H1 (cell line): ENCODE data around the gene ENDOV. TPM values are rescaled to one million over a fixed set of nuclear protein-coding genes. Genes with fewer than 3 reads are reported as not detected.

Experiments
- CTCF ChIA-PET: fragments of 300-600 bp; sonication (Branson Sonifier 250); formaldehyde crosslinking; loops from one replicate; lab custom pipeline; 2021; ENCODE audit not compliant: partially characterized antibody; lab: Charles Lee
- POLR2A ChIA-PET: fragments of 300-600 bp; sonication (Branson Sonifier 250); formaldehyde crosslinking; loops from one replicate; lab custom pipeline; 2021; ENCODE audit warnings: inconsistent platforms; ENCODE audit not compliant: partially characterized antibody; lab: Charles Lee
- DNase-seq, 2 experiments: peaks; one replicate each; pipeline versions ENCODE4 v3.0.0 to v3.0.0-alpha.2; 2010 to 2022; ENCODE audit warnings: low spot score in 2 of 2, low read depth in 1 of 2, mixed read lengths in 1 of 2
- FAIRE-seq: peaks from 2 replicates; lab custom pipeline; 2011; peaks lifted over from hg19 to GRCh38; lab: Jason Lieb, UNC
- H2AFZ ChIP-seq: 2 replicates; pipeline ENCODE4 v1.8.1; 2012; ENCODE audit warnings: low read length, inconsistent platforms
- H2AK5ac ChIP-seq: 2 replicates; pipeline ENCODE4 v1.6.1; 2013; ENCODE audit warnings: low read depth, low read length
- H2BK120ac ChIP-seq: replicated peaks from 2 replicates; pipeline ENCODE3; 2013; ENCODE audit warnings: low read depth, low read length, inconsistent platforms
- H2BK12ac ChIP-seq: 2 replicates; pipeline ENCODE4 v1.6.1; 2013; ENCODE audit warnings: low read depth, low read length
- H2BK15ac ChIP-seq: 2 replicates; pipeline ENCODE4 v1.6.1; 2013; ENCODE audit warnings: low read length
- H2BK20ac ChIP-seq: 2 replicates; pipeline ENCODE4 v1.6.1; 2013; ENCODE audit warnings: low read length
- H2BK5ac ChIP-seq: 2 replicates; pipeline ENCODE4 v1.6.1; 2013; ENCODE audit warnings: low read depth, low read length
- H3K14ac ChIP-seq: 2 replicates; pipeline ENCODE4 v1.6.1; 2013; ENCODE audit warnings: inconsistent platforms; ENCODE audit not compliant: insufficient read length
- H3K18ac ChIP-seq: 2 replicates; pipeline ENCODE4 v1.6.1; 2013; ENCODE audit warnings: low read length; ENCODE audit errors: extremely low read depth
- H3K23ac ChIP-seq: 2 replicates; pipeline ENCODE4 v1.6.1; 2013; ENCODE audit warnings: inconsistent platforms; ENCODE audit not compliant: insufficient read length
- H3K23me2 ChIP-seq: 2 replicates; pipeline ENCODE4 v1.6.1; 2013; ENCODE audit warnings: low read depth, low read length
- H3K27ac ChIP-seq: 2 replicates; pipeline ENCODE4 v1.6.1; 2011; ENCODE audit warnings: low read depth, low read length, inconsistent platforms
- H3K27me3 ChIP-seq, 4 experiments: replicated peaks in 1 of 4; 1 replicate in 1 of 4; 2 replicates in 3 of 4; pipeline versions ENCODE4 v1.6.1 to v1.8.1; 2011 to 2013; ENCODE audit warnings: low read length in 3 of 4, mild to moderate bottlenecking in 3 of 4, inconsistent platforms in 2 of 4, mixed read lengths in 2 of 4, moderate library complexity in 1 of 4; ENCODE audit not compliant: control insufficient read depth in 3 of 4, insufficient read depth in 3 of 4; ENCODE audit errors: extremely low read depth in 1 of 4
- H3K36me3 ChIP-seq, 4 experiments: 2 replicates each; pipeline versions ENCODE4 v1.6.1 to v1.8.1; 2011 to 2013; ENCODE audit warnings: mild to moderate bottlenecking in 4 of 4, low read length in 3 of 4, moderate library complexity in 2 of 4, control low read depth in 1 of 4, inconsistent platforms in 1 of 4; ENCODE audit not compliant: insufficient read depth in 4 of 4, control insufficient read depth in 2 of 4
- H3K4ac ChIP-seq: replicated peaks from 2 replicates; pipeline ENCODE3; 2013; ENCODE audit warnings: low read length, low read depth, mixed read lengths, inconsistent platforms; ENCODE audit not compliant: insufficient read length
- H3K4me1 ChIP-seq, 4 experiments: replicated peaks in 1 of 4; 1 replicate in 1 of 4; 2 replicates in 3 of 4; pipeline versions ENCODE4 v1.6.1 to v1.8.1; 2011 to 2013; ENCODE audit warnings: low read length in 3 of 4, inconsistent platforms in 2 of 4, mixed read lengths in 1 of 4; ENCODE audit not compliant: insufficient read depth in 4 of 4, control insufficient read depth in 3 of 4
- H3K4me2 ChIP-seq, 2 experiments: 2 replicates each; pipeline versions ENCODE4 v1.6.1 to v1.8.1; 2011 to 2013; ENCODE audit warnings: low read depth in 2 of 2, low read length in 2 of 2, control low read depth in 1 of 2, inconsistent platforms in 1 of 2, mild to moderate bottlenecking in 1 of 2; ENCODE audit not compliant: insufficient read depth in 1 of 2
- H3K4me3 ChIP-seq, 4 experiments: fragments of 200-600, 300-600 bp in 1 of 4; sonication (generic), shearing (Covaris generic), sonication (Bioruptor Twin) in 1 of 4; 2 replicates each; pipeline versions ENCODE4 v1.5.1 to v1.8.1; 2011 to 2016; ENCODE audit warnings: low read length in 4 of 4, low read depth in 3 of 4, control low read depth in 2 of 4, inconsistent platforms in 2 of 4, mild to moderate bottlenecking in 2 of 4, mixed read lengths in 1 of 4, moderate library complexity in 1 of 4; ENCODE audit not compliant: insufficient read depth in 2 of 4; ENCODE audit errors: extremely low read depth in 1 of 4
- H3K56ac ChIP-seq: replicated peaks from 2 replicates; pipeline ENCODE3; 2013; ENCODE audit warnings: low read depth, mild to moderate bottlenecking, mixed read lengths, low read length, inconsistent platforms; ENCODE audit not compliant: insufficient read length
- H3K79me1 ChIP-seq: 2 replicates; pipeline ENCODE4 v1.6.1; 2013; ENCODE audit warnings: low read depth, low read length, control low read depth
- H3K79me2 ChIP-seq, 2 experiments: 2 replicates each; pipeline versions ENCODE4 v1.6.1 to v1.8.1; 2012 to 2013; ENCODE audit warnings: low read length in 2 of 2, mild to moderate bottlenecking in 2 of 2, inconsistent platforms in 1 of 2; ENCODE audit not compliant: insufficient read depth in 2 of 2, control insufficient read depth in 1 of 2
- H3K9ac ChIP-seq, 4 experiments: replicated peaks in 1 of 4; 1 replicate in 1 of 4; 2 replicates in 3 of 4; pipeline versions ENCODE4 v1.6.1 to v1.8.1; 2011 to 2013; ENCODE audit warnings: low read depth in 3 of 4, low read length in 3 of 4, control low read depth in 2 of 4, mild to moderate bottlenecking in 2 of 4, moderate library complexity in 2 of 4, inconsistent platforms in 1 of 4; ENCODE audit errors: extremely low read depth in 1 of 4
- H3K9me3 ChIP-seq, 2 experiments: 2 replicates each; pipeline versions ENCODE4 v1.6.1 to v1.8.1; 2012 to 2013; ENCODE audit warnings: mild to moderate bottlenecking in 2 of 2, moderate library complexity in 2 of 2, control low read depth in 1 of 2, inconsistent platforms in 1 of 2, low read depth in 1 of 2, low read length in 1 of 2, mixed read lengths in 1 of 2; ENCODE audit not compliant: insufficient read depth in 2 of 2
- H4K20me1 ChIP-seq, 2 experiments: replicated peaks in 1 of 2; 2 replicates each; pipeline versions ENCODE3 to v1.8.1; 2011 to 2013; ENCODE audit warnings: inconsistent platforms in 2 of 2, low read length in 2 of 2, mild to moderate bottlenecking in 1 of 2; ENCODE audit not compliant: insufficient read depth in 2 of 2, control insufficient read depth in 1 of 2
- H4K5ac ChIP-seq: 2 replicates; pipeline ENCODE4 v1.6.1; 2013; ENCODE audit warnings: low read length, low read depth, mixed read lengths, inconsistent platforms; ENCODE audit not compliant: insufficient read length
- H4K8ac ChIP-seq: 2 replicates; pipeline ENCODE4 v1.8.0; 2013; ENCODE audit warnings: mild to moderate bottlenecking, moderate library complexity, low read length, inconsistent platforms; ENCODE audit not compliant: insufficient read depth; ENCODE audit errors: extremely low read depth
- H4K91ac ChIP-seq: replicated peaks from 2 replicates; pipeline ENCODE3; 2013; ENCODE audit warnings: low read length, mixed read lengths, inconsistent platforms; ENCODE audit not compliant: insufficient read length
- ASH2L ChIP-seq: fragments of 200-600, 300-600 bp; sonication (generic); IDR thresholded peaks from one replicate; pipeline ENCODE4 v1.7.1; 2017; ENCODE audit warnings: low read length
- CBX5 ChIP-seq: fragments of 300-800, 300-1000 bp; sonication (generic); IDR thresholded peaks from 2 replicates; pipeline ENCODE4 v1.7.1; 2016; ENCODE audit warnings: antibody characterized with exemption, low read length, low read depth
- CEBPB ChIP-seq: IDR thresholded peaks from 2 replicates; pipeline ENCODE4 v1.6.1; 2012; ENCODE audit warnings: low read depth, low read length
- EZH2 ChIP-seq: fragments of 200-600 bp; sonication (generic); IDR thresholded peaks from 2 replicates; pipeline ENCODE4 v1.7.1; 2012; ENCODE audit warnings: low read depth, mild to moderate bottlenecking, moderate library complexity, low read length, inconsistent platforms; ENCODE audit not compliant: severe bottlenecking
- GABPA ChIP-seq: IDR thresholded peaks from 2 replicates; pipeline ENCODE4 v1.6.1; 2011; ENCODE audit warnings: mild to moderate bottlenecking, low read length, moderate library complexity, borderline replicate concordance; ENCODE audit not compliant: insufficient read depth
- KDM4A ChIP-seq: IDR thresholded peaks from one replicate; pipeline ENCODE4 v1.7.1; 2012; ENCODE audit warnings: low read depth, mild to moderate bottlenecking, moderate library complexity, low read length, inconsistent platforms; ENCODE audit not compliant: severe bottlenecking
- RAD21 ChIP-seq, 2 experiments: IDR thresholded peaks in 1 of 2; conservative IDR thresholded peaks in 1 of 2; 2 replicates each; pipeline ENCODE4 v1.6.1; 2011; ENCODE audit warnings: low read depth in 2 of 2, low read length in 2 of 2, improper control_type of control experiment in 1 of 2, inconsistent platforms in 1 of 2, mild to moderate bottlenecking in 1 of 2, moderate library complexity in 1 of 2
- SUZ12 ChIP-seq: fragments of 200-600 bp; sonication (generic); IDR thresholded peaks from 2 replicates; pipeline ENCODE4 v1.6.1; 2012; ENCODE audit warnings: mild to moderate bottlenecking, inconsistent platforms, low read length, moderate library complexity, mixed read lengths
- TAF1 ChIP-seq: IDR thresholded peaks from 2 replicates; pipeline ENCODE4 v1.6.1; 2011; ENCODE audit warnings: mild to moderate bottlenecking, low read depth, low read length
- TBP ChIP-seq: IDR thresholded peaks from 2 replicates; pipeline ENCODE4 v1.6.1; 2011; ENCODE audit warnings: low read depth, low read length, improper control_type of control experiment
- WGBS, 2 experiments: shearing (Covaris generic) in 1 of 2; methylation state at CpG; one replicate each; pipeline versions ENCODE4 v1.1.6 to v1.1.7; 2013 to 2015; ENCODE audit warnings: low lambda C conversion rate in 2 of 2, mixed read lengths in 2 of 2, inconsistent platforms in 1 of 2, low coverage in 1 of 2, missing lambda C conversion rate in 1 of 2; ENCODE audit not compliant: insufficient replicate concordance in 2 of 2, insufficient coverage in 1 of 2, insufficient read length in 1 of 2; ENCODE audit errors: extremely low coverage in 1 of 2, missing lambda C conversion rate in 1 of 2; 5-methylcytosine and 5-hydroxymethylcytosine counted together
- polyA plus RNA-seq, 7 experiments: library from polyadenylated mRNA; depleted of rRNA in 3 of 7; stranded (reverse) in 5 of 7; unstranded in 2 of 7; fragments of >200 nt in 5 of 7; fragments of 200-250 nt in 2 of 7; gene quantifications; 1 replicate in 5 of 7; 2 replicates in 1 of 7; 4 replicates in 1 of 7; pipeline versions ENCODE4 v1.2.1 to v1.2.3, GENCODE V29; 2011 to 2013; ENCODE audit warnings: missing spikeins in 2 of 7, mixed read lengths in 2 of 7
- total RNA-seq: library from RNA; stranded (reverse); fragmentation: NEBNext Ultra II Directional; extraction: Animal tissue kit (Norgen Biotek cat#: 25700); gene quantifications from 2 replicates; pipeline ENCODE4 v1.2.1, GENCODE V29; 2021

The ENDOV gene
- total and polyA plus RNA-seq, 2 of the 8 experiments (the other 6 are each of a cell fraction or from before 2014, with no cell fraction given) = 10.6 to 13.3 TPM

DNA sequence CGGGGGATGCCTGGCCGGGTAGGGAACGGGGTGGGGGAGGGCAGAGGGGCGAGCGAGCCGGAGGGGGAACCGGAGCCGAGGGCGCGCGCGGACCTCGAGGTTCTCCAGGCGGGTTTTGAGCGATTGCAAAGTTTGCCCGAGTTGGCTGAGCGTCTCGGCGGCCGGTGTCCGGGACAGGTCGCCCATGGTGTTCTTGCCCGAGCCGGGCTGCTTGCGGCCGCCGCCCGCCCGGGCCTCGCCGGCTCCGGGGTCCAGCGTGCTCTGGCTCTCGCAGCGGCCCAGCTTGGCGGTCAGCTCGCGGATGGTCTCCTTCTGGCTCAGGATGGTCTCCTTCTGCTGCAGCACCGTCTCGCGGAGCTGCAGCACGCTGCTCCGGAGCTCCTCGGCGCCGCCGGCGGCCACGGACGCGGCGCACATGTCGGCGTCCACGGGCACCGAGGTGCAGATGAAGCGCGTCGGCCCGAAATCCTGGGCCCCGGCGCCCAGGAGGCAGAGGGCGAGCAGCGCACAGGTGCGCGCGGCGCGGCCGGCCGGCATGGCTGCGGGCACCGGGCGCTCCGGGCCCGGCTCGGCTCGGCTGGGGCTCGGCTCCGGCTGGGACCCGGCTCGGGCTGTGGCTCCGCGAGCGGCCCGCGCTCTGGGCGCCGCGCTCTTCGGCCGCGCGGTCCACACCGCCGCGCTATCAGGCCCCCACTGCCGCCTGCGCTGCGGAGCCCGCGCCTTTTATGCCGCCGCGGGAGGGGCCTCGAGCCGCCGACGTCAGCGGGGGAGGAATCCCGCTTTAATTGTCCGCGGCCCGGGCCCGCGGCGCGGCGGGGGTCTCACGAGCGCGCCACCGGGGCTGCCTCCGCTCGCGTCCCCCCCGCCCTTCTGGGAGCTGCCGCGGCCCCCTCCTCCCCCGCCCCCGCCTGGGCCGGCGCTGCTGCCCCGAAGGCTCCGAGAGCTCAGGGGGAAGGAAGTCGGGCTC, 61.2 kb downstream of the ENDOV start, which contains the start of gene NPTX1:
TSS of gene NPTX1 (minus strand) at position 698 of the 967 bp plus-strand sequence. CDS start at position 537, 161 bp downstream.
- H3K14ac ChIP-seq = no peak within 1 kb of the TSS
- H3K4me2 ChIP-seq = peak within 1 kb of the TSS; percentile 80 to 91
- H3K23ac ChIP-seq = no peak within 1 kb of the TSS
- H2BK20ac ChIP-seq = no peak within 1 kb of the TSS
- H3K4me1 ChIP-seq = peaks cover 0 to 27% (median 11%) of the 10 kb centered on the region in 4 experiments; a peak in 5 of 7 replicates
- H2BK12ac ChIP-seq = peak within 1 kb of the TSS; percentile 68; the same call in 1 of the 2 replicates
- no peak within 1 kb of the TSS for H2BK120ac ChIP-seq
- FAIRE-seq (no peak), DNase-seq (peak in 1 of 2 experiments; percentile 64)
- no peak within 1 kb of the TSS for H2AFZ ChIP-seq
- no peak within 1 kb of the TSS for H4K91ac ChIP-seq
- peaks cover 0 to 7% (median 0%) of the 10 kb centered on the region in 4 experiments; a peak in 1 of 8 replicates for H3K36me3 ChIP-seq
- no peaks in the 10 kb centered on the region for H3K79me1 ChIP-seq
- H3K4ac ChIP-seq = no peak within 1 kb of the TSS
- no peak within 1 kb of the TSS for H3K56ac ChIP-seq
- peak within 1 kb of the TSS; percentile 3 to 60 (median 40); a peak in 7 of 8 replicates for H3K4me3 ChIP-seq
- ChIA-PET POLR2A (interaction anchor here (1.0 to 2.8 kb wide), 5 partner anchors 12 to 34 kb away, joined by 3 to 18 read pairs (median 5); no protein-coding TSS in a partner anchor), CTCF (interaction anchor here (0.6 to 4.5 kb wide), 16 partner anchors 8 to 153 kb away, joined by 3 to 22 read pairs (median 4); no protein-coding TSS in a partner anchor)
- H4K5ac ChIP-seq = no peak within 1 kb of the TSS
- peaks cover 3 to 23% of the 10 kb centered on the region in 2 experiments for H4K20me1 ChIP-seq
- H3K27me3 ChIP-seq = peaks cover 78 to 100% (median 96%) of the 10 kb centered on the region in 4 experiments
- no peak within 1 kb of the TSS for H2BK5ac ChIP-seq
- no peak within 1 kb of the TSS for H3K27ac ChIP-seq
- H2AK5ac ChIP-seq = no peak within 1 kb of the TSS
- H3K79me2 ChIP-seq = no peaks in the 10 kb centered on the region
- 2% methylated on average over 71 of the region's 136 CpGs; no CpG with 5 or more reads in 1 of the 2 experiments for WGBS, 2 experiments
- peak within 1 kb of the TSS; percentile 25 for H4K8ac ChIP-seq
- no peaks in the 10 kb centered on the region for H3K9me3 ChIP-seq
- H2BK15ac ChIP-seq = no peak within 1 kb of the TSS
- peaks cover 15% of the 10 kb centered on the region; the same call in 1 of the 2 replicates for H3K23me2 ChIP-seq
- no peak within 1 kb of the TSS for H3K9ac ChIP-seq
- no peak within 1 kb of the TSS for H3K18ac ChIP-seq
- TF ChIP-seq TAF1 = peak; percentile 57; the same call in 1 of the 2 replicates
- peak; percentile 23; the same call in 1 of the 2 replicates for TF ChIP-seq TBP
- TF ChIP-seq CEBPB = no peak
- TF ChIP-seq RAD21 (IDR thresholded peaks at IDR 0.05 in 1 of 2, conservative IDR thresholded peaks at IDR 0.05 in 1 of 2; ENCODE audit: low read depth in 2 of 2, low read length in 2 of 2) = no peak
- TF ChIP-seq KDM4A = peak; percentile 67
- TF ChIP-seq GABPA = peak; percentile 33
- peak; percentile 60 for TF ChIP-seq SUZ12
- peak; percentile 81 for TF ChIP-seq EZH2
- TF ChIP-seq CBX5 = no peak
- TF ChIP-seq ASH2L = no peak
